HG03521 (cell line): ENCODE data around the gene TRAK1.

Experiments used
- ATAC-seq: cut with Tn5 transposase; IDR thresholded peaks from one replicate; pipeline ENCODE4 v1.9.1; 2021; ENCODE audit warnings: mild to moderate bottlenecking, moderate library complexity; ENCODE audit not compliant: unreplicated experiment

The TRAK1 gene

GRCh38 chr3:42120866-42121265 lies 29.7 kb downstream of the TRAK1 start:
- ATAC-seq: no peak

DNA sequence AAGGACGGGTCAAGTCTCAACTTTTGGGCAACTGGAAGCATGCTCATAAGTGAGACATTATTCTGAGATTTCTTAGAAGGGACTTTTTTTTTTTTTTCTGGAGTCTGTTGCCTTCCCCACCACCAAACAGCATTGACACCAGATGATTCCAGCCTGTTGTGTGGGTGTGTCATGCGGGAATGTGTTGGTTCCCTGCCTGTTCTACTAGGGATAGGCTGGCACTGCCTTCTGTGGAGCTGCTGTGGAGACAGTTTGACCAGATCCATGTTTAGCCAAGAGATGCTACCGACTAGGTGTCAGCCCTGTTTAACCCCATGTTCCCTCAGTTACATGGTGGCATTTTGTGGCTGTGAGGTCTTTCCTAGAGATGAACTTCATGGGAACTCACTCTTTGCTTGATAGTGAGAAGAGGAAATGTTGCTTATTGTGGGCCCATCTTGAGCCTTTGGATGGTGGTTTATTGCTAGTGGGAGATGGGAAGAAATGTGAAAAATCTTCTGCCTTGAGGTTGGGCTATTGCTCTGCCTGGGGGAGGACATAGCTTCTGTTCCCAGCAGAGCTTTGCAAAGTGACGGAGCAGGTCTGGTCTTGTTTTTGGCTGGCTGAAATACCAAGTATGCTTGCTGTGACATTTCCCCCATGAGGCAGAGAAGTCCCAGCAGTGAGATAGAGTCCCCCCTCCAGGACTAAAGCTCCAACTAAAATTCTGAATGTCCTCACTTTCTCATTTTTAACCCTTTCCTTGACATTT lies 31.3 kb downstream of the TRAK1 start:
- no peak for ATAC-seq

- no peak for ATAC-seq
Measured at GRCh38 chr3:42123012-42123581, 31.9 kb downstream of the TRAK1 start.

DNA sequence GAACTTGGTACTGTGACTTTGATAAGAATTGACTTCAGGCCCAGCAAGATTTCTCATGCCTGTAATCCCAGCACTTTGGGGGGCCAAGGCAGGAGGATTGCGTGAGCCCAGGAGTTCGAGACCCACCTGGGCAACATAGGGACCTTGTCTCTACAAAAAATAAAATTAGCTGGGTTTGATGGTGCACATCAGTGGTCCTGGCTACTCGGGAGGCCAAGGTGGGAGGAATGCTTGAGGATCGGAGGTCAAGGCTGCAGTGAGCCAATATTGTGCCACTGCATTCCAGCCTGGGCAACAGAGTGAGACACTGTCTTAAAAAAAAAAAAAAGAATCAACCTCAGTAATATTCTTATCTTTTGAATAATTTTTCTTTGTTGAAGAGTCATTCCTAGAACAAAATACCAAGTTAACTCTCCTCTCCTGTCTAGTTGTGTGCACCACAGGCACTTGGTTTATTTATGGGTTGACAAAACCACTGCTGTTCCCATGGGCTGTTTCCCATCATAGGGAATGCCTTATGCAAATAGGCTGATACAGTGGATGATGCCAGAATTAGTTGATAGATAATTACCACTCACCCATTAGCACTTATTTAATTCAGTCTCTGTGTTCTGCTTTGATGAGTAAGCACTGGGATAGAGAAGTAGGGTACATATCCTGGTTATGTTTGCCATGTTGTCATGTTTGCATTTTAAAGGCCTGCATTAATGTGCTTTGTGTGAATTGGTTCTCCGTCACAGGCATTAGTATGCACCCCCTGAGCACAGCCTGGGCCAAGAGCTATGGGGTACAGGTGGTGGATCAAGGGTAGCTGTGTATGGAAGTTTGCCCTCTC lies 32.9 kb downstream of the TRAK1 start:
- ATAC-seq: no peak

DNA sequence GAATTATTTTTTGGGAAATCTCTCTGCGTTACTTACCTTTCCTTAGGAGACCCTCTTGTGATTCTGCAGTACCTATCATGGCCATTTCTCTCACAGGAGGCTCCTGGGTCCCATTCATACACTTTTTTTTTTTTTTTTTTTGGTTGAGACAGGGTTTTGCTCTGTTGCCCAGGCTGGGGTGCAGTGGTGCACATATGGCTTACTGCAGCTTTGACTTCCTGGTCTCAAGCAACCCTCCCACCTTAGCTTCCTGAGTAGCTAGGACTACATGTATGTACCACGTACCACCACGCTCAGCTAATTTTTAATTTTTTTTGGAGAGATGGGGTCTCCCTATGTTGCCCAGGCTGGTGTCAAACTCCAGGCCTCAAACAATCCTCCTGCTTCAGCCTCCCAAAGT lies 36.1 kb downstream of the TRAK1 start:
- no peak for ATAC-seq

DNA sequence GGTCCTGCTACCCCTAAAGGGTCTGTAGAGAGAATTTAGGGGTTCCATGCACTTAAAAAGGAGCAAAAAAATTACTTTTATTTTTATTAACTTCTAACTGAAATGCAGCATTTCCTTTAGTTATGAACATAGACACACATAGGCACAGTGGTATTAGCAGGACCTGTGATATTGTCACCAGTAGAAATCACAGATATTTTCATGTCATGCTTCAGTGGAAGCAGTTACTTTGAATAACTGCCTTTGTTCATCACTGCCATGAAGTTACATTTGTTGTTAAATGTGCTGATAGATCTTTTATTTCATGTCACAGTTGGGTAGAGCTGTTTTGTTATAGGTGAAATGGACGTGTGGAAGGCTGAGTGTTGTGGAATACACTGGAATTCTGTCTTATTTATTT lies 37.4 kb downstream of the TRAK1 start:
- no peak for ATAC-seq

DNA sequence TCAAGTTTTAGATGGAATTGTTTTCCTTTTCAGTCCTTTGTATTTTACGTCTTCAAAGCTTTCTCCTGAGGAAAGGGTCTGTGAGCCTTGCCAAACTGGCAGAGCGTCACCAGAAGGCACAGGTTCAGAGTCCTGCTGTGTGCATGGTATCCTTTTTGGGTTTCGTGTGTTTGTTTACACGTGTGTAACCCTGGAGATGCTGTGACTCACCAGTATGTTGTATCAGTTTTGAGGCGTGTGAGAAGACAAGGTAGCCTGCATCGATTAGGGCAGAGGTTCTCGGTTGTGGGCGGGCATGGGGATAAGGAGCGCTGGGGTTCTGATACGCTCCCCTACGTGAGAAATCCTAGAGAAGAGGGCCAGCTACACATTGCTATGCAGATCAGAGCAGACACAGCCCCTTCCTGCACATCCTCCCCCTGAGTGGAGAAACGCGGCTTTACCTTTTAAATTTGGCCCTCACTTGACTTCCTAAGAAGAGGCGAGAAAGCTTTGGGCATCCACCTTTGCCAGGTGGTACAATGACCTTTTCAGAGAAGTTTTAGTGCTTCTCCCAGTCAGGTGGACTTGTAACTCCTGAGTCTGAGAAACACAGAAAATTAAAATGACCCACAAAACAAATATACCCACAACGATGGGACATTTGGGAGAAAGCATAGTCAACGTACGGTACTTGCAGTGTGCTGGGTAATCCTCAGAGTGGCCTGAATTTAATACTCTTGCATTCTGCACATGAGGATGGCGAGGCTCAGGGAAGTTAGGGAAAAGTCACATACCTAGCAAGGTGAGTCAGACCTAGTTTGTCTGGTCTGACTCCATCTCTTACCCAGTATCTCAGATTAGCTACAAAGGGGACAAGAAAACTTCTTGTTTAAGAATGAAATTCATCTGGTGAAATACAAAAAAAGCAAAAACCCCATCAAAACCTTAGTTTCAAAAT lies 38.1 kb downstream of the TRAK1 start:
- ATAC-seq: no peak

GRCh38 chr3:42130007-42130328 lies 38.8 kb downstream of the TRAK1 start:
- ATAC-seq: no peak

- ATAC-seq: no peak
Measured at GRCh38 chr3:42130329-42131070, 39.3 kb downstream of the TRAK1 start.

DNA sequence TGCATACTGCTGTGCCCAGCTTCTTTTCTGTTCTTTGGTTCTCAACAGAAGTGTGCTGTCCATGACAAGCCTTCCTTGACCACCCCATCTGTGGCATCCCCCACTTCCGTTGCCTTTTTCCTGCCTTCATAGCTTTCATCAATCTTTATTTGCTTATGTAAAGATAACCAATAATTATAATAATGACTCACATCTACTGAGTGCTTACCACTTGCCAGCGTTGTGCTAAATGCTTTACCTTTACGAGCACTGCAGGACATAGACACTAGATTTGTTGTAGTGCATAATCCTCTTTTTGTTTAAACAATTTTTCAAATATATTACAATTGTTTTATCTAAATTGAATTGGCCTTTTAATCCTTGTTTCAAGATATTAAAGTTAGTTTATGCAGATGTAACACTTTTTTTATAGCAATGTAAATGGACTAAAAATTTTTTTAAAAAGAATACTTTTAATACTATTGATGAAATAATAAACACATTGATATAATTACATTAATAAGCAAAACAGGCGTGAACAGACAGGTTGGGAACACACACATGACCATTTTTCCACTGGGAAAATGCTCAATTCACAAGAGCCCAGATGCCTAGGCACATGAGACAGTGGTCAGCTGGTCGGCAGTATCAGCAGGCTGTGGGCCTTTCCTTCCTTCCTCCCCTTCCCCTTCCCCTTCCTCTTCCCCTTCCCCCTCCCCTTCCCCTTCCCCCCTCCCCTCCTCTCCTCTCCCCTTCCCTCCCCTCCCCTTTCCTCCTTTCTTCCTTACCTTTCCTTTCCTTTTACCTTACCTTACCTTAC lies 42.5 kb downstream of the TRAK1 start:
- ATAC-seq: no peak

DNA sequence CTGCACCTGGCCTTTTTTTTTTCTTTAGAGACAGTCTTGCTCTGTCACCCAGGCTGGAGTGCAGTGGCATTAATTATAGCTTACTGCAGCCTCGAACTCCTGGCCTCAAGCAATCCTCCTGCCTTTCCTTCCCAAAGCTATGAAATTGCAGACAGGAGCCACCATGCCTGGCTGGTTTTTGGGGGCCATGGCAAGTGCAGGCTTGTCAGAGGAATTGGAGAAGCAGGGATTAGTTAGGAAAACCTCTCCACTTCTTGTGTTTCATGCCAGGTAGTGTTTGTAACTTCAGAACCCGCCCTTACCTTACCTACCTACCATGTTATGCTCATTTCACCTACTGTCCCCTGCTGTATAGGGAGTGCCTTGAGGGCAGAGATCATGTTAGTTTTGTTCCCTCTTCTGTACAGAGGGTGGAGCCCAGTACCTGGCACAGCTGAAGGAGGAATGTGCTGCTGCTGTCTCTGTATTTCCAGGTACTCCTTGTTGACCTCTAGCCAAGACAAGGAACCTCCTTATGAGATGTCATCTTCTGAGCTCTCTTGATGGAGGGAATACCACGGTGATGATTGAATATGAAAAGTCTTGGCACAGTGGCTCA lies 43.8 kb downstream of the TRAK1 start:
- ATAC-seq: no peak

GRCh38 chr3:42139621-42140453 lies 48.7 kb downstream of the TRAK1 start:
- no peak for ATAC-seq

DNA sequence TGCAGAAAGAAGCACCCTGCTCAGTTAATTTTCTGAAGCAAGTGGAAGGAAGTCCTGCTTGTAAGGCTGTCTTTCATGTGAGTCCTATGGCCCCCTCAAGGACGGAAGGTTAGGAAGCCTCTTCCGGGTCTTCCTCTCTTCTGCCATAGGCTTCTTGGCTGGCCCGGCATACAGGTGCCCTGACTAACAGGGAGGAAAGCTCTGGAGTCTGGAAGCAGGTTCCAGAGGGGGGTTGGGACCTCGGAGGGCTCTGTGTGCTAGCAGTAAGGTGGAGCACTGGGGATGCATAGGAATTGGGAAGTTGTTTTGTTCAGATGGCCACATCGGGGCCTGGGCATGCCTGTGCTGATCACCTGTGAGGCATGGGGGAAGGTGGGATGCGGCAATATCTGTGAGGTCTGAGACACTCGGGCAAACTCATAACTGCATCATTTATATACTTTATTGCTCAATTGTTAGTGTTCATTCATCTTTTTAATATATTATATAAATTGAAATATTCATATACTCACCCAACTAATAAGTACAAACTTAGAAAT lies 49.6 kb downstream of the TRAK1 start:
- no peak for ATAC-seq

DNA sequence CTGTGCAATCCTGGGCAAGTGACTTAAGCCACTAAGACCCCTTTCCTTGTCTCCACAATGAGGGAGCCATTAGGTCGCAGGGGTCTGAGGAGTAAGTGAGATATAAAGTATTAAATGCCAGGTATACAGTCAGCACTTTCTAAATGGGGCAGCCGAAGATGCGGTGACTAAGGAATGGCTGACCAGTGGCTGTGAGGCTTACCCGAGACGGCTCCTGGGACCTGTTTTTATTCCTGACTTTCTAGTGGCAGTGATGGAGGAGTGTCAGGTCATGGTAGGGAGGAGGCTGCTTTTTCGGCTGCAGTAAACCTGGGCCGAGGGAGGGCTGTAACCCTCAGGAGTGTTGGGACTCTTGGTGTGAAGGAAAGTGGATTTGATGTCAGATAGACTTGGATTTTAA lies 52.3 kb downstream of the TRAK1 start:
- no peak for ATAC-seq

DNA sequence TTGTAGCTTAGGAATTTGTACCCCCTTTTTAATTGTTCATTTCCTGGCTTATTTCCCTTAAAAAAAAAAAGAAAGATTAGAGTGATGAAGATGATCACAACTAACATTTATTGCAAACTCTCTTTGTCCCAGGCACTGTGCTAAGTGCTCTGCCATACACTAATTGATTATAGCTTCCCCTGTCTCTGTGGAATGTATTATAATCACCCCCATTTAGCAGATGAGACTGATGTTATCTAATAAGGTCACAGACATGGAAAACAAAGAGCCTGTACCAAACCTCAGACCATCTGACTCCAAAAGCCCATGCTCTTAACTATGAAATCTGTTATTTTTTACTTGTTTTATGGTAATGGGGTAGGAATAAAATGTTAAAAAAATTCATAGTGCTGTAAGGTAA lies 53.1 kb downstream of the TRAK1 start:
- no peak for ATAC-seq

- no peak for ATAC-seq
Measured at GRCh38 chr3:42148086-42148848, 57.1 kb downstream of the TRAK1 start.

GRCh38 chr3:42148982-42149432 lies 57.9 kb downstream of the TRAK1 start:
- ATAC-seq: no peak
